Diencephalon (tissue), 1 donor: ENCODE measurements around the gene EPDR1. TPM values are rescaled to one million over a fixed set of nuclear protein-coding genes. Genes with fewer than 3 reads are reported as not detected.

Experiments used
- total RNA-seq: library from RNA; depleted of rRNA; stranded (reverse); fragments of >200 nt; gene quantifications from one replicate; pipeline ENCODE4 v1.2.3, GENCODE V29; 2014

The EPDR1 gene
- 33.7 TPM for total RNA-seq

GRCh38 chr7:37920305-37920848, at the start of gene EPDR1:
EPDR1 (plus strand) TSS chr7:37920640; CDS start chr7:37920940, 300 bp downstream.

GRCh38 chr7:37916673-37917660, 3.5 kb upstream of the EPDR1 start, which contains the start of gene SFRP4:
SFRP4 (minus strand) TSS chr7:37916817; CDS start chr7:37916537, 280 bp downstream.

Other genes starting within 250 kb of the EPDR1 start
- gene GPR141, start 236.9 kb upstream of the EPDR1 start, total RNA-seq = not detected
- not detected for gene NME8, start 72.0 kb upstream of the EPDR1 start, total RNA-seq
- 3.2 TPM for gene SFRP4, start 3.8 kb upstream of the EPDR1 start, total RNA-seq